H9 (cell line): ENCODE measurements around the gene WASHC3. TPM values are rescaled to one million over a fixed set of nuclear protein-coding genes. Genes with fewer than 3 reads are reported as not detected.

ENCODE experiments used
- DNase-seq: peaks from one replicate; pipeline ENCODE4 v3.0.0-alpha.2; 2017
- H2AFZ ChIP-seq: one replicate; pipeline ENCODE4 v1.6.1; 2013; ENCODE audit warnings: mild to moderate bottlenecking, low read length, control low read depth, moderate library complexity
- H2AK5ac ChIP-seq: 2 replicates; pipeline ENCODE4 v1.6.1; 2013; ENCODE audit warnings: low read length, control low read depth, mixed read lengths; ENCODE audit not compliant: insufficient read length
- H2BK120ac ChIP-seq: one replicate; pipeline ENCODE4 v1.6.1; 2013; ENCODE audit warnings: low read depth, mild to moderate bottlenecking, low read length, control low read depth, inconsistent platforms; ENCODE audit not compliant: poor library complexity, severe bottlenecking
- H2BK12ac ChIP-seq: 2 replicates; pipeline ENCODE4 v1.6.1; 2013; ENCODE audit warnings: low read length, control low read depth, mixed read lengths, low read depth; ENCODE audit not compliant: insufficient read length
- H2BK15ac ChIP-seq: 2 replicates; pipeline ENCODE4 v1.6.1; 2013; ENCODE audit warnings: low read depth, low read length, control low read depth
- H2BK20ac ChIP-seq: one replicate; pipeline ENCODE4 v1.6.1; 2013; ENCODE audit warnings: low read depth, mild to moderate bottlenecking, low read length, control low read depth, inconsistent platforms; ENCODE audit not compliant: poor library complexity, severe bottlenecking
- H2BK5ac ChIP-seq: 2 replicates; pipeline ENCODE4 v1.6.1; 2013; ENCODE audit warnings: low read length, control low read depth, mixed read lengths; ENCODE audit not compliant: insufficient read length
- H3K14ac ChIP-seq: 2 replicates; pipeline ENCODE4 v1.6.1; 2013; ENCODE audit warnings: low read length, control low read depth; ENCODE audit not compliant: insufficient read depth
- H3K18ac ChIP-seq: 2 replicates; pipeline ENCODE4 v1.6.1; 2013; ENCODE audit warnings: low read depth, mild to moderate bottlenecking, mixed read lengths, low read length, control low read depth; ENCODE audit not compliant: insufficient read length
- H3K23ac ChIP-seq: 2 replicates; pipeline ENCODE4 v1.6.1; 2013; ENCODE audit warnings: low read length, control low read depth, mixed read lengths, low read depth; ENCODE audit not compliant: insufficient read length
- H3K23me2 ChIP-seq: 2 replicates; pipeline ENCODE4 v1.6.1; 2013; ENCODE audit warnings: low read depth, mild to moderate bottlenecking, mixed read lengths, low read length, control low read depth; ENCODE audit not compliant: insufficient read length, poor library complexity, severe bottlenecking
- H3K27ac ChIP-seq: 2 replicates; pipeline ENCODE4 v1.5.1; 2013; ENCODE audit warnings: low read length, control low read depth, mixed read lengths, low read depth; ENCODE audit not compliant: insufficient read length
- H3K27me3 ChIP-seq: 2 replicates; pipeline ENCODE4 v1.6.1; 2013; ENCODE audit warnings: low read length, control low read depth, inconsistent platforms; ENCODE audit not compliant: insufficient read depth
- H3K4ac ChIP-seq: 2 replicates; pipeline ENCODE4 v1.6.1; 2013; ENCODE audit warnings: low read depth, mild to moderate bottlenecking, control low read depth, inconsistent platforms, low read length, moderate library complexity
- H3K4me1 ChIP-seq: 2 replicates; pipeline ENCODE4 v1.6.1; 2013; ENCODE audit warnings: low read length, control low read depth, inconsistent platforms; ENCODE audit not compliant: insufficient read depth
- H3K4me2 ChIP-seq: 2 replicates; pipeline ENCODE4 v1.6.1; 2013; ENCODE audit warnings: low read length, control low read depth, mixed read lengths; ENCODE audit not compliant: insufficient read length, insufficient read depth
- H3K56ac ChIP-seq: 2 replicates; pipeline ENCODE4 v1.6.1; 2013; ENCODE audit warnings: low read depth, mild to moderate bottlenecking, mixed read lengths, low read length, control low read depth; ENCODE audit not compliant: insufficient read length
- H3K79me1 ChIP-seq: 2 replicates; pipeline ENCODE4 v1.6.1; 2013; ENCODE audit warnings: low read depth, mild to moderate bottlenecking, moderate library complexity, low read length, control low read depth, inconsistent platforms; ENCODE audit not compliant: insufficient read depth, poor library complexity, severe bottlenecking
- H3K79me2 ChIP-seq: 2 replicates; pipeline ENCODE4 v1.6.1; 2013; ENCODE audit warnings: low read length, control low read depth, inconsistent platforms; ENCODE audit not compliant: insufficient read depth
- H3K9ac ChIP-seq: 2 replicates; pipeline ENCODE4 v1.6.1; 2013; ENCODE audit warnings: low read length, control low read depth, mixed read lengths; ENCODE audit not compliant: insufficient read length; ENCODE audit errors: extremely low read depth
- H3K9me3 ChIP-seq: one replicate; pipeline ENCODE4 v1.6.1; 2013; ENCODE audit warnings: low read depth, low read length, inconsistent platforms; ENCODE audit not compliant: control insufficient read depth
- H3T11ph ChIP-seq: one replicate; pipeline ENCODE4 v1.6.1; 2013; ENCODE audit warnings: mild to moderate bottlenecking, low read length, control low read depth, inconsistent platforms
- H4K20me1 ChIP-seq: one replicate; pipeline ENCODE4 v1.6.1; 2013; ENCODE audit not compliant: control insufficient read depth, insufficient read length, insufficient read depth
- H4K5ac ChIP-seq: 2 replicates; pipeline ENCODE4 v1.6.1; 2013; ENCODE audit warnings: low read depth, mild to moderate bottlenecking, mixed read lengths, low read length, control low read depth; ENCODE audit not compliant: insufficient read length
- H4K8ac ChIP-seq: replicated peaks from 2 replicates; pipeline ENCODE4 v1.6.1; 2013; ENCODE audit warnings: low read length, control low read depth, mixed read lengths, low read depth; ENCODE audit not compliant: insufficient read length
- H4K91ac ChIP-seq: 2 replicates; pipeline ENCODE4 v1.6.1; 2013; ENCODE audit warnings: low read depth, mild to moderate bottlenecking, moderate library complexity, mixed read lengths, low read length, control low read depth; ENCODE audit not compliant: insufficient read length
- H3K27ac Mint-ChIP-seq, 3 experiments: 2 replicates in 2 of 3; 3 replicates in 1 of 3; pipeline ENCODE4 v1.8.0; 2020 to 2021; ENCODE audit warnings: mixed read lengths in 3 of 3, mild to moderate bottlenecking in 1 of 3, moderate library complexity in 1 of 3
- H3K27me3 Mint-ChIP-seq: 2 replicates; pipeline ENCODE4 v1.8.0; 2021; ENCODE audit warnings: low read depth, mild to moderate bottlenecking, moderate library complexity, mixed read lengths
- H3K36me3 Mint-ChIP-seq, 3 experiments: 2 replicates in 2 of 3; 3 replicates in 1 of 3; pipeline ENCODE4 v1.8.0; 2020 to 2021; ENCODE audit warnings: low read depth in 3 of 3, mixed read lengths in 3 of 3; ENCODE audit not compliant: insufficient read depth in 1 of 3
- H3K4me1 Mint-ChIP-seq, 2 experiments: 2 replicates each; pipeline ENCODE4 v1.8.0; 2020; ENCODE audit warnings: mixed read lengths in 2 of 2
- H3K4me3 Mint-ChIP-seq, 2 experiments: 2 replicates in 1 of 2; 3 replicates in 1 of 2; pipeline ENCODE4 v1.8.0; 2020 to 2021; ENCODE audit warnings: mild to moderate bottlenecking in 2 of 2, mixed read lengths in 2 of 2, moderate library complexity in 1 of 2
- H3K9me3 Mint-ChIP-seq, 2 experiments: 2 replicates in 1 of 2; 3 replicates in 1 of 2; pipeline ENCODE4 v1.8.0; 2020; ENCODE audit warnings: mild to moderate bottlenecking in 2 of 2, mixed read lengths in 2 of 2, moderate library complexity in 1 of 2
- CTCF ChIP-seq: fragments of 200-600 bp; sonication (generic); conservative IDR thresholded peaks from 3 replicates; pipeline ENCODE4 v1.8.0; 2021; ENCODE audit warnings: antibody characterized with exemption, mild to moderate bottlenecking
- WGBS: extraction: QIAGEN DNeasy Blood & Tissue Kit; methylation state at CpG from one replicate; pipeline ENCODE4 v1.1.7; 2013; ENCODE audit warnings: missing lambda C conversion rate, low lambda C conversion rate, mixed read lengths; ENCODE audit not compliant: insufficient read length; ENCODE audit errors: extremely low coverage; 5-methylcytosine and 5-hydroxymethylcytosine counted together
- total RNA-seq: library from RNA; stranded (reverse); gene quantifications from 2 replicates; pipeline ENCODE4 v1.2.1, GENCODE V29; 2021

The WASHC3 gene
- total RNA-seq, 1 experiment from 2014 or later, result 14.1 TPM

- Histone ChIP-seq H3K27ac (no peak overlapping the region), H2AFZ (no peak overlapping the region), H3K23me2 (no peaks in the 10 kb centered on the region), H3K23ac (no peak overlapping the region), H3K9ac (no peak overlapping the region), H3K4me2 (no peak overlapping the region), H3K79me1 (no peaks in the 10 kb centered on the region), H3K56ac (no peak overlapping the region), H4K20me1 (no peaks in the 10 kb centered on the region), H4K91ac (no peak overlapping the region), H3K18ac (no peak overlapping the region), H3K4ac (no peak overlapping the region), H2BK20ac (no peak overlapping the region), H3T11ph (no peak overlapping the region), H2AK5ac (no peak overlapping the region), H2BK15ac (no peak overlapping the region), H2BK120ac (no peak overlapping the region), H4K8ac (no peak overlapping the region), H3K9me3 (no peaks in the 10 kb centered on the region), H2BK12ac (no peak overlapping the region), H3K14ac (no peak overlapping the region), H2BK5ac (no peak overlapping the region), H4K5ac (no peak overlapping the region), H3K27me3 (no peaks in the 10 kb centered on the region), H3K4me1 (no peaks in the 10 kb centered on the region), H3K79me2 (no peaks in the 10 kb centered on the region)
- WGBS, result no CpG with 5 or more reads among the region's 1 CpG
- Mint-ChIP-seq H3K27ac (no peak overlapping the region), H3K27me3 (no peaks in the 10 kb centered on the region; the same call in 1 of the 2 replicates), H3K9me3 (no peaks in the 10 kb centered on the region), H3K36me3 (no peaks in the 10 kb centered on the region), H3K4me1 (no peaks in the 10 kb centered on the region), H3K4me3 (no peak overlapping the region)
- no peak for DNase-seq
- no peak for TF ChIP-seq CTCF
Measured at GRCh38 chr12:101968770-101969169, 93.0 kb downstream of the WASHC3 start.
